GM12878 (cell line): ENCODE measurements around the gene TCEAL7. TPM values are rescaled to one million over a fixed set of nuclear protein-coding genes. Genes with fewer than 3 reads are reported as not detected.

Experiments used
- ATAC-seq: fragments of 200-7000 bp; cut with Tn5 transposase; 3 replicates; pipeline ENCODE4 v1.9.1; 2020; ENCODE audit warnings: mild to moderate bottlenecking, moderate library complexity
- BruUV-seq: library from RNA; stranded (reverse); fragments of 400-500 nt; replicated peaks from 2 replicates; lab custom pipeline; 2021; lab: Mats Ljungman, UMichigan
- CTCF ChIA-PET: fragments of 300-600 bp; sonication (Branson Sonifier 250); formaldehyde crosslinking; extraction: SDS; loops from one replicate; lab custom pipeline; 2021; ENCODE audit warnings: inconsistent platforms; lab: Yijun Ruan, JAX
- POLR2A ChIA-PET: fragments of 350-600 bp; formaldehyde crosslinking; extraction: SDS; loops from one replicate; lab custom pipeline; 2021; ENCODE audit warnings: inconsistent platforms; lab: Charles Lee
- RAD21 ChIA-PET: fragments of 300-600 bp; sonication (Branson Sonifier 250); formaldehyde crosslinking; loops from one replicate; lab custom pipeline; 2023; ENCODE audit warnings: antibody characterized with exemption; ENCODE audit not compliant: unreplicated experiment; lab: Charles Lee
- SMC1A ChIA-PET: fragments of 300-600 bp; sonication (Branson Sonifier 250); formaldehyde crosslinking; loops from one replicate; lab custom pipeline; 2023; ENCODE audit not compliant: unreplicated experiment, uncharacterized antibody; lab: Charles Lee
- DNase-seq: peaks from one replicate; pipeline ENCODE4 v3.0.0-alpha.2; 2011; ENCODE audit warnings: low read depth, low spot score
- FAIRE-seq: peaks from 3 replicates; lab custom pipeline; 2011; peaks lifted over from hg19 to GRCh38; lab: Jason Lieb, UNC
- H2AFZ ChIP-seq: 2 replicates; pipeline ENCODE4 v1.6.0; 2011; ENCODE audit warnings: low read depth, low read length, control low read depth; ENCODE audit not compliant: control insufficient read depth
- H3K27ac ChIP-seq: 2 replicates; pipeline ENCODE4 v1.5.1; 2011; ENCODE audit warnings: control low read depth; ENCODE audit not compliant: control insufficient read depth, insufficient read depth
- H3K27me3 ChIP-seq, 2 experiments: replicated peaks in 1 of 2; 2 replicates each; pipeline versions ENCODE4 v1.6.0 to v1.6.1; 2011; ENCODE audit warnings: low read length in 1 of 2; ENCODE audit not compliant: control insufficient read depth in 2 of 2, insufficient read depth in 2 of 2
- H3K36me3 ChIP-seq, 2 experiments: 2 replicates each; pipeline ENCODE4 v1.5.1; 2011; ENCODE audit warnings: low read length in 1 of 2; ENCODE audit not compliant: control insufficient read depth in 2 of 2, insufficient read depth in 2 of 2
- H3K4me1 ChIP-seq: 2 replicates; pipeline ENCODE4 v1.6.1; 2011; ENCODE audit warnings: mild to moderate bottlenecking, low read length, moderate library complexity, mixed read lengths; ENCODE audit not compliant: control insufficient read depth, insufficient read depth
- H3K4me2 ChIP-seq: 2 replicates; pipeline ENCODE4 v1.6.0; 2011; ENCODE audit warnings: control low read depth; ENCODE audit not compliant: control insufficient read depth, insufficient read depth
- H3K4me3 ChIP-seq: fragments of 200-600 bp; sonication (generic); 2 replicates; pipeline ENCODE4 v1.5.1; 2016
- H3K79me2 ChIP-seq: 2 replicates; pipeline ENCODE4 v1.6.0; 2011; ENCODE audit warnings: low read length; ENCODE audit not compliant: control insufficient read depth, insufficient read depth
- H3K9ac ChIP-seq: 2 replicates; pipeline ENCODE4 v1.8.0; 2011; ENCODE audit warnings: low read length, control low read depth, mixed read lengths; ENCODE audit not compliant: control insufficient read depth, insufficient read depth
- H3K9me3 ChIP-seq: replicated peaks from 3 replicates; pipeline ENCODE4 v1.5.1; 2011; ENCODE audit warnings: mild to moderate bottlenecking, low read length; ENCODE audit not compliant: control insufficient read depth, insufficient read depth
- H4K20me1 ChIP-seq: 2 replicates; pipeline ENCODE4 v1.6.0; 2011; ENCODE audit not compliant: control insufficient read depth, insufficient read depth
- ASH2L ChIP-seq: fragments of 300-600, 200-600 bp; sonication (generic); IDR thresholded peaks from 2 replicates; pipeline ENCODE4 v1.6.1; 2017; ENCODE audit warnings: low read depth, mild to moderate bottlenecking, borderline replicate concordance
- ATF7 ChIP-seq: fragments of 450-650 bp; IDR thresholded peaks from 2 replicates; pipeline ENCODE4 v1.6.1; 2016; ENCODE audit warnings: low read depth, mild to moderate bottlenecking
- BMI1 ChIP-seq: fragments of 450-650 bp; IDR thresholded peaks from 2 replicates; pipeline ENCODE4 v1.6.1; 2016; ENCODE audit warnings: mild to moderate bottlenecking, moderate library complexity, borderline replicate concordance
- ESRRA ChIP-seq: IDR thresholded peaks from 2 replicates; pipeline ENCODE4 v1.6.1; 2012; ENCODE audit warnings: mild to moderate bottlenecking, low read length, improper control_type of control experiment
- ETV6 ChIP-seq, 2 experiments: fragments of 450-650 bp in 1 of 2; IDR thresholded peaks in 1 of 2; conservative IDR thresholded peaks in 1 of 2; 2 replicates each; pipeline ENCODE4 v1.6.1; 2014; ENCODE audit warnings: antibody characterized with exemption in 1 of 2, borderline replicate concordance in 1 of 2, low read depth in 1 of 2, mild to moderate bottlenecking in 1 of 2, moderate library complexity in 1 of 2
- FOXM1 ChIP-seq: IDR thresholded peaks from 2 replicates; pipeline ENCODE4 v1.6.1; 2012; ENCODE audit warnings: low read depth, mild to moderate bottlenecking, inconsistent platforms, low read length, moderate library complexity
- GABPA ChIP-seq: IDR thresholded peaks from 2 replicates; pipeline ENCODE4 v1.6.1; 2014; ENCODE audit warnings: antibody characterized with exemption, low read depth, mild to moderate bottlenecking, inconsistent platforms
- MEF2A ChIP-seq: IDR thresholded peaks from 2 replicates; pipeline ENCODE4 v1.6.1; 2011; ENCODE audit warnings: low read depth, mild to moderate bottlenecking, low read length, moderate library complexity; ENCODE audit not compliant: insufficient read depth
- MTA3 ChIP-seq: IDR thresholded peaks from 2 replicates; pipeline ENCODE4 v1.6.1; 2012; ENCODE audit warnings: low read length, inconsistent platforms, borderline replicate concordance
- NR2F1 ChIP-seq: fragments of 450-650 bp; conservative IDR thresholded peaks from 2 replicates; pipeline ENCODE4 v1.6.1; 2017; ENCODE audit warnings: mild to moderate bottlenecking
- SPI1 ChIP-seq: IDR thresholded peaks from 2 replicates; pipeline ENCODE4 v1.6.1; 2011; ENCODE audit warnings: low read depth, mild to moderate bottlenecking, low read length, moderate library complexity, borderline replicate concordance; ENCODE audit not compliant: insufficient read depth
- SREBF2 ChIP-seq: IDR thresholded peaks from 2 replicates; pipeline ENCODE4 v1.6.1; 2012; ENCODE audit warnings: mild to moderate bottlenecking, low read length
- ZNF24 ChIP-seq: fragments of 450-650 bp; IDR thresholded peaks from 2 replicates; pipeline ENCODE4 v1.6.1; 2017; ENCODE audit warnings: antibody characterized with exemption, mild to moderate bottlenecking
- ZZZ3 ChIP-seq: IDR thresholded peaks from 2 replicates; pipeline ENCODE4 v1.6.1; 2011; ENCODE audit warnings: low read depth; ENCODE audit not compliant: control insufficient read depth, insufficient read length
- WGBS: methylation state at CpG from one replicate; pipeline ENCODE4 v1.1.6; 2016; ENCODE audit warnings: low lambda C conversion rate; ENCODE audit not compliant: insufficient replicate concordance, insufficient coverage; ENCODE audit errors: missing lambda C conversion rate; 5-methylcytosine and 5-hydroxymethylcytosine counted together
- in situ Hi-C: fragments of 300-500 bp; cut with MboI; formaldehyde crosslinking; loops from 9 replicates; pipeline ENCODE4 v1.14.3; 2018; ENCODE audit warnings: mixed read lengths
- intact Hi-C: fragments of 100-400 bp; cut with micrococcal nuclease; formaldehyde crosslinking; loops from one replicate; pipeline ENCODE4 v1.14.2; 2022; ENCODE audit not compliant: unreplicated experiment
- polyA plus RNA-seq, 11 experiments: library from polyadenylated mRNA; depleted of rRNA in 4 of 11; unstranded in 6 of 11; stranded (reverse) in 5 of 11; fragments of >200 nt; fragmentation: Nextera tagmentation in 4 of 11; fragmentation: Illumina TruSeq in 1 of 11; extraction: Ambion mirVana in 4 of 11; extraction: Trizol in 1 of 11; gene quantifications; 1 replicate in 1 of 11; 2 replicates in 10 of 11; pipeline versions ENCODE4 v1.2.1 to v1.2.3, GENCODE V29; 2011 to 2016; ENCODE audit warnings: inconsistent platforms in 2 of 11, missing spikeins in 2 of 11, low read depth in 1 of 11
- total RNA-seq, 4 experiments: library from RNA; depleted of rRNA in 3 of 4; stranded (reverse); fragments of >200 nt in 3 of 4; fragmentation: Illumina TruSeq in 1 of 4; extraction: Trizol in 1 of 4; gene quantifications; 2 replicates each; pipeline versions ENCODE4 v1.2.1 to v1.2.3, GENCODE V29; 2013 to 2021
- TF ChIP-seq, protein P1 (sequence below): fragments of 450-650 bp; IDR thresholded peaks from 2 replicates; pipeline ENCODE4 v1.6.1; 2017; ENCODE audit warnings: mild to moderate bottlenecking, moderate library complexity

Gene TCEAL7
- total and polyA plus RNA-seq, 10 of the 15 experiments (the other 5 are each of a cell fraction or from before 2014, with no cell fraction given), result not detected

DNA sequence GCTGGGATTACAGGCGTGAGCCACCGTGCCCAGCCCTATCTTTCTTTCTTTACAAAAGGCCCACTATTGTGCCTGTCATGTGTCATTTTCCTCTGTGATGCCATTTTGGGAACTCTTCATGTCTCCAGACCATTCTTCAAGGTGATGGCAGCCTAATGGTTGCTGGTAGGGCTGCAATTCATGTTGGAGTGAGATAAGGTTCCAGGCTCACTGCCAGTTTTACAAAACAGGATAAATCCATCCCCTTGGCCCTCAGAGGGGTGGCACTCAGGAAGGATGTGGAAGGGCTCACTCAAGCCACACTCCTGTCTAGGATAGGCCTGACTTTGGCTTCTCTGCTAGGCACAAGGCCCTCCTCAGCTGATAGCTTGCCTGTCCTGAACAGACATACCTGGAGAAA, 30.1 kb downstream of the TCEAL7 start:
- RAD21 ChIA-PET, result no interaction called here
- Histone ChIP-seq H3K79me2 (no peaks in the 10 kb centered on the region), H3K9me3 (no peaks in the 10 kb centered on the region), H3K9ac (no peak overlapping the region), H4K20me1 (no peaks in the 10 kb centered on the region), H3K36me3 (no peaks in the 10 kb centered on the region), H3K4me1 (no peaks in the 10 kb centered on the region), H3K4me3 (no peak overlapping the region), H2AFZ (no peak overlapping the region), H3K27me3 (no peaks in the 10 kb centered on the region), H3K27ac (no peak overlapping the region), H3K4me2 (no peak overlapping the region)
- CTCF ChIA-PET, result no interaction called here
- POLR2A ChIA-PET, result no interaction called here
- FAIRE-seq (no peak), DNase-seq (no peak), ATAC-seq (no peak)
- no TSS peak for BruUV-seq
- intact Hi-C loops (no loop called here), in situ Hi-C loops (no loop called here)
- TF ChIP-seq, protein P1, sequence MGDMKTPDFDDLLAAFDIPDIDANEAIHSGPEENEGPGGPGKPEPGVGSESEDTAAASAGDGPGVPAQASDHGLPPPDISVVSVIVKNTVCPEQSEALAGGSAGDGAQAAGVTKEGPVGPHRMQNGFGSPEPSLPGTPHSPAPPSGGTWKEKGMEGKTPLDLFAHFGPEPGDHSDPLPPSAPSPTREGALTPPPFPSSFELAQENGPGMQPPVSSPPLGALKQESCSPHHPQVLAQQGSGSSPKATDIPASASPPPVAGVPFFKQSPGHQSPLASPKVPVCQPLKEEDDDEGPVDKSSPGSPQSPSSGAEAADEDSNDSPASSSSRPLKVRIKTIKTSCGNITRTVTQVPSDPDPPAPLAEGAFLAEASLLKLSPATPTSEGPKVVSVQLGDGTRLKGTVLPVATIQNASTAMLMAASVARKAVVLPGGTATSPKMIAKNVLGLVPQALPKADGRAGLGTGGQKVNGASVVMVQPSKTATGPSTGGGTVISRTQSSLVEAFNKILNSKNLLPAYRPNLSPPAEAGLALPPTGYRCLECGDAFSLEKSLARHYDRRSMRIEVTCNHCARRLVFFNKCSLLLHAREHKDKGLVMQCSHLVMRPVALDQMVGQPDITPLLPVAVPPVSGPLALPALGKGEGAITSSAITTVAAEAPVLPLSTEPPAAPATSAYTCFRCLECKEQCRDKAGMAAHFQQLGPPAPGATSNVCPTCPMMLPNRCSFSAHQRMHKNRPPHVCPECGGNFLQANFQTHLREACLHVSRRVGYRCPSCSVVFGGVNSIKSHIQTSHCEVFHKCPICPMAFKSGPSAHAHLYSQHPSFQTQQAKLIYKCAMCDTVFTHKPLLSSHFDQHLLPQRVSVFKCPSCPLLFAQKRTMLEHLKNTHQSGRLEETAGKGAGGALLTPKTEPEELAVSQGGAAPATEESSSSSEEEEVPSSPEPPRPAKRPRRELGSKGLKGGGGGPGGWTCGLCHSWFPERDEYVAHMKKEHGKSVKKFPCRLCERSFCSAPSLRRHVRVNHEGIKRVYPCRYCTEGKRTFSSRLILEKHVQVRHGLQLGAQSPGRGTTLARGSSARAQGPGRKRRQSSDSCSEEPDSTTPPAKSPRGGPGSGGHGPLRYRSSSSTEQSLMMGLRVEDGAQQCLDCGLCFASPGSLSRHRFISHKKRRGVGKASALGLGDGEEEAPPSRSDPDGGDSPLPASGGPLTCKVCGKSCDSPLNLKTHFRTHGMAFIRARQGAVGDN, result no peak
- TF ChIP-seq ATF7 (no peak), GABPA (no peak), ZZZ3 (no peak), SPI1 (no peak), MEF2A (no peak), SREBF2 (no peak), MTA3 (no peak), NR2F1 (no peak), ESRRA (no peak), FOXM1 (no peak), ASH2L (no peak), ETV6 (conservative IDR thresholded peaks at IDR 0.05 in 1 of 2, IDR thresholded peaks at IDR 0.05 in 1 of 2; ENCODE audit: borderline replicate concordance in 1 of 2, low read depth in 1 of 2) (no peak), BMI1 (no peak), ZNF24 (no peak)
- SMC1A ChIA-PET, result no interaction called here
- WGBS, result 26% methylated on average over 2 of the region's 2 CpGs
